ENCODE measurements around the gene APCDD1. TPM values are rescaled to one million over a fixed set of nuclear protein-coding genes. Genes with fewer than 3 reads are reported as not detected.

APCDD1 gene
- total and polyA plus RNA-seq, 4 donors: 0.51 to 2.8 (median 1.5) TPM

DNA sequence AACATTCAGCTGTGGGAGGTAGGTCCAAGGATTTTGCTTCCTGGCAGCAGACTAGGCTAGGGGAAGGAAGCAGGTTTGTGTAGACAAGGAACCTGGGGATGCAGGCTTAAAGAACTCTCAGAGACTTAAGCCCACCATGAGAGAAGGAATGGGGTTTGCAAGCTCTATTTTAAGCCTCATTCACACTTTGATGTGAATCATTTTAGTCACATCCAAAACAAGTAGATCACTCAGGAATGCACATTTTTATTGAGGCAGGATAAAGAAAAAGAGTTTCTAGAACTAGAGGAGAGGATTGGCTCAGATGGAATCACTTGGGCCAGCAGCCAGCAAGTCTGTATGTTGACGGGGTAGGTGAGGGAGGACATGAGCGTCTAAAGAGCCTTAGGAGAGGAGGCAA lies 68.1 kb downstream of the APCDD1 start:
- TF ChIP-seq NR2F2 (IDR thresholded peaks at IDR 0.05) (no peak), FOXA1 (IDR thresholded peaks at IDR 0.05) (no peak), HNF4G (IDR thresholded peaks at IDR 0.05) (no peak), GABPA (IDR thresholded peaks at IDR 0.05 in 1 of 2, conservative IDR thresholded peaks at IDR 0.05 in 1 of 2) (no peak), RXRA (IDR thresholded peaks at IDR 0.05) (no peak), YY1 (IDR thresholded peaks at IDR 0.05) (no peak), FOXA2 (IDR thresholded peaks at IDR 0.05) (no peak), TAF1 (conservative IDR thresholded peaks at IDR 0.05) (no peak), RAD21 (IDR thresholded peaks at IDR 0.05) (no peak), JUND (IDR thresholded peaks at IDR 0.05) (no peak), REST (IDR thresholded peaks at IDR 0.05) (no peak)
- TF ChIP-seq, protein P1, sequence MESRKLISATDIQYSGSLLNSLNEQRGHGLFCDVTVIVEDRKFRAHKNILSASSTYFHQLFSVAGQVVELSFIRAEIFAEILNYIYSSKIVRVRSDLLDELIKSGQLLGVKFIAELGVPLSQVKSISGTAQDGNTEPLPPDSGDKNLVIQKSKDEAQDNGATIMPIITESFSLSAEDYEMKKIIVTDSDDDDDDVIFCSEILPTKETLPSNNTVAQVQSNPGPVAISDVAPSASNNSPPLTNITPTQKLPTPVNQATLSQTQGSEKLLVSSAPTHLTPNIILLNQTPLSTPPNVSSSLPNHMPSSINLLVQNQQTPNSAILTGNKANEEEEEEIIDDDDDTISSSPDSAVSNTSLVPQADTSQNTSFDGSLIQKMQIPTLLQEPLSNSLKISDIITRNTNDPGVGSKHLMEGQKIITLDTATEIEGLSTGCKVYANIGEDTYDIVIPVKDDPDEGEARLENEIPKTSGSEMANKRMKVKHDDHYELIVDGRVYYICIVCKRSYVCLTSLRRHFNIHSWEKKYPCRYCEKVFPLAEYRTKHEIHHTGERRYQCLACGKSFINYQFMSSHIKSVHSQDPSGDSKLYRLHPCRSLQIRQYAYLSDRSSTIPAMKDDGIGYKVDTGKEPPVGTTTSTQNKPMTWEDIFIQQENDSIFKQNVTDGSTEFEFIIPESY (IDR thresholded peaks at IDR 0.05): no peak
- TF ChIP-seq, protein P2, sequence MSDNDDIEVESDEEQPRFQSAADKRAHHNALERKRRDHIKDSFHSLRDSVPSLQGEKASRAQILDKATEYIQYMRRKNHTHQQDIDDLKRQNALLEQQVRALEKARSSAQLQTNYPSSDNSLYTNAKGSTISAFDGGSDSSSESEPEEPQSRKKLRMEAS (IDR thresholded peaks at IDR 0.05): no peak
- Histone ChIP-seq H3K9ac (ENCODE audit: low read depth in 1 of 2, low read length in 2 of 2) (no peak overlapping the region), H3K27ac (ENCODE audit: low read depth in 1 of 2, low read length in 2 of 2) (no peak overlapping the region), H3K9me3 (ENCODE audit: control insufficient read depth in 4 of 4, low read length in 3 of 4) (no peaks in the 10 kb centered on the region), H3K4me3 (ENCODE audit: low read depth in 1 of 3, low read length in 3 of 3) (no peak overlapping the region), H3K36me3 (ENCODE audit: control insufficient read depth in 4 of 4, insufficient read depth in 3 of 4, low read depth in 1 of 4, low read length in 3 of 4) (no peaks in the 10 kb centered on the region), H3K27me3 (ENCODE audit: control insufficient read depth in 4 of 4, insufficient read depth in 4 of 4, low read length in 3 of 4) (peaks cover 0 to under 1% (median 0%) of the 10 kb centered on the region in 4 donors), H3K4me1 (ENCODE audit: control insufficient read depth in 4 of 4, insufficient read depth in 4 of 4, low read length in 3 of 4) (peaks cover 3 to 32% (median 17%) of the 10 kb centered on the region in 4 donors)
- DNase-seq (ENCODE audit: low spot score): no peak
- WGBS: 93% methylated on average over 2 of the region's 2 CpGs

GRCh38 chr18:10523544-10523943 lies 69.1 kb downstream of the APCDD1 start:
- no peak overlapping the region for H3K9ac ChIP-seq (ENCODE audit: low read depth in 1 of 2, low read length in 2 of 2)
- DNase-seq (ENCODE audit: low spot score): no peak
- no peak overlapping the region for H3K27ac ChIP-seq (ENCODE audit: low read depth in 1 of 2, low read length in 2 of 2)
- peaks cover 8 to 39% (median 19%) of the 10 kb centered on the region in 4 donors for H3K4me1 ChIP-seq (ENCODE audit: control insufficient read depth in 4 of 4, insufficient read depth in 4 of 4, low read length in 3 of 4)
- H3K27me3 ChIP-seq (ENCODE audit: control insufficient read depth in 4 of 4, insufficient read depth in 4 of 4, low read length in 3 of 4): no peaks in the 10 kb centered on the region
- no peak overlapping the region for H3K4me3 ChIP-seq (ENCODE audit: low read depth in 1 of 3, low read length in 3 of 3)
- no peaks in the 10 kb centered on the region for H3K9me3 ChIP-seq (ENCODE audit: control insufficient read depth in 4 of 4, low read length in 3 of 4)
- no peaks in the 10 kb centered on the region for H3K36me3 ChIP-seq (ENCODE audit: control insufficient read depth in 4 of 4, insufficient read depth in 3 of 4, low read depth in 1 of 4, low read length in 3 of 4)
- WGBS: 84% methylated on average over 4 of the region's 4 CpGs
- TF ChIP-seq, protein P3, sequence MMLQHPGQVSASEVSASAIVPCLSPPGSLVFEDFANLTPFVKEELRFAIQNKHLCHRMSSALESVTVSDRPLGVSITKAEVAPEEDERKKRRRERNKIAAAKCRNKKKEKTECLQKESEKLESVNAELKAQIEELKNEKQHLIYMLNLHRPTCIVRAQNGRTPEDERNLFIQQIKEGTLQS (IDR thresholded peaks at IDR 0.05): no peak
- TF ChIP-seq RAD21 (IDR thresholded peaks at IDR 0.05) (no peak), REST (IDR thresholded peaks at IDR 0.05) (no peak), CTCF (IDR thresholded peaks at IDR 0.05; ENCODE audit: low read depth, low read length, missing input control) (no peak), TAF1 (conservative IDR thresholded peaks at IDR 0.05) (no peak), JUND (IDR thresholded peaks at IDR 0.05) (no peak), YY1 (IDR thresholded peaks at IDR 0.05) (no peak), GABPA (IDR thresholded peaks at IDR 0.05 in 1 of 2, conservative IDR thresholded peaks at IDR 0.05 in 1 of 2) (no peak), FOXA1 (IDR thresholded peaks at IDR 0.05) (no peak), NR2F2 (IDR thresholded peaks at IDR 0.05) (no peak), HNF4G (IDR thresholded peaks at IDR 0.05) (no peak), SP1 (IDR thresholded peaks at IDR 0.05) (no peak), HNF4A (conservative IDR thresholded peaks at IDR 0.05) (no peak), FOXA2 (IDR thresholded peaks at IDR 0.05) (no peak)
- TF ChIP-seq, protein P1 (IDR thresholded peaks at IDR 0.05): no peak
- TF ChIP-seq, protein P2 (IDR thresholded peaks at IDR 0.05): no peak

Data from liver (tissue), 9 donors.